HEK293 (cell line): ENCODE results near the gene DOK4.

Source experiments
- CTCF ChIA-PET: fragments of 350-600 bp; formaldehyde crosslinking; extraction: SDS; loops from one replicate; lab custom pipeline; 2021; ENCODE audit warnings: antibody characterized with exemption; lab: Yijun Ruan, JAX
- POLR2A ChIA-PET: fragments of 300-600 bp; formaldehyde crosslinking; extraction: SDS; loops from one replicate; lab custom pipeline; 2020; ENCODE audit warnings: antibody characterized with exemption, inconsistent platforms; lab: Yijun Ruan, JAX
- H3K27ac ChIP-seq: fragments of 200-500 bp; sonication (Bioruptor generic); 2 replicates; pipeline ENCODE4 v1.5.1; 2014; ENCODE audit warnings: low read depth, low read length, control low read depth, inconsistent platforms; ENCODE audit errors: extremely low read depth
- H3K36me3 ChIP-seq, 2 experiments: fragments of 200-500 bp in 1 of 2; sonication (Bioruptor generic) in 1 of 2; 1 replicate in 1 of 2; 2 replicates in 1 of 2; pipeline ENCODE4 v1.5.1; 2014 to 2017; ENCODE audit warnings: inconsistent platforms in 2 of 2, low read length in 2 of 2; ENCODE audit not compliant: control insufficient read depth in 2 of 2, insufficient read depth in 1 of 2
- H3K4me1 ChIP-seq: fragments of 200-500 bp; sonication (Bioruptor generic); 2 replicates; pipeline ENCODE4 v1.5.1; 2014; ENCODE audit warnings: mild to moderate bottlenecking, low read length, inconsistent platforms; ENCODE audit not compliant: control insufficient read depth, insufficient read depth
- H3K4me3 ChIP-seq: 2 replicates; pipeline ENCODE4 v1.5.1; 2011; ENCODE audit warnings: low read depth, mild to moderate bottlenecking, control low read depth, low read length, moderate library complexity
- H3K9me3 ChIP-seq: fragments of 200-500 bp; sonication (Bioruptor generic); 2 replicates; pipeline ENCODE4 v1.5.1; 2014; ENCODE audit warnings: low read depth, low read length, inconsistent platforms; ENCODE audit not compliant: control insufficient read depth, insufficient read depth
- ELK4 ChIP-seq: IDR thresholded peaks from 2 replicates; pipeline ENCODE4 v1.6.1; 2011; ENCODE audit warnings: mild to moderate bottlenecking, low read depth, low read length, borderline replicate concordance
- GFI1B ChIP-seq: fragments of 450-650 bp; formaldehyde crosslinking; IDR thresholded peaks from 2 replicates; pipeline ENCODE4 v1.5.1; 2016; ENCODE audit warnings: missing biosample characterization, missing genetic modification characterization
- PRDM1 ChIP-seq: fragments of 450-650 bp; formaldehyde crosslinking; IDR thresholded peaks from 2 replicates; pipeline ENCODE4; 2016; ENCODE audit warnings: missing biosample characterization, missing genetic modification characterization
- SCRT2 ChIP-seq: fragments of 450-650 bp; formaldehyde crosslinking; IDR thresholded peaks from 2 replicates; pipeline ENCODE4 v1.5.1; 2016; ENCODE audit warnings: missing biosample characterization, missing genetic modification characterization
- YY1 ChIP-seq: fragments of 450-650 bp; formaldehyde crosslinking; IDR thresholded peaks from 2 replicates; pipeline ENCODE4 v1.5.1; 2018; ENCODE audit warnings: missing biosample characterization, missing genetic modification characterization
- ZBTB11 ChIP-seq: fragments of 450-650 bp; formaldehyde crosslinking; conservative IDR thresholded peaks from 2 replicates; pipeline ENCODE4 v1.5.1; 2016; ENCODE audit warnings: low read depth, missing biosample characterization, missing genetic modification characterization
- ZBTB8A ChIP-seq: fragments of 450-650 bp; formaldehyde crosslinking; IDR thresholded peaks from 2 replicates; pipeline ENCODE4 v1.5.1; 2016; ENCODE audit warnings: missing biosample characterization, missing genetic modification characterization
- ZFP41 ChIP-seq: fragments of 450-650 bp; formaldehyde crosslinking; IDR thresholded peaks from 2 replicates; pipeline ENCODE4 v1.5.1; 2016; ENCODE audit warnings: missing biosample characterization, missing genetic modification characterization, borderline replicate concordance
- ZNF138 ChIP-seq: fragments of 450-650 bp; formaldehyde crosslinking; IDR thresholded peaks from 2 replicates; pipeline ENCODE4 v1.5.1; 2016; ENCODE audit warnings: missing biosample characterization, missing genetic modification characterization, borderline replicate concordance
- ZNF169 ChIP-seq: fragments of 450-650 bp; formaldehyde crosslinking; IDR thresholded peaks from 2 replicates; pipeline ENCODE4 v1.5.1; 2016; ENCODE audit warnings: missing biosample characterization, missing genetic modification characterization
- ZNF19 ChIP-seq: fragments of 450-650 bp; formaldehyde crosslinking; IDR thresholded peaks from 2 replicates; pipeline ENCODE4; 2016; ENCODE audit warnings: missing biosample characterization, missing genetic modification characterization, low read depth
- ZNF366 ChIP-seq: fragments of 450-650 bp; formaldehyde crosslinking; conservative IDR thresholded peaks from 2 replicates; pipeline ENCODE4 v1.5.1; 2016; ENCODE audit warnings: missing biosample characterization, missing genetic modification characterization
- ZNF404 ChIP-seq: fragments of 450-650 bp; formaldehyde crosslinking; IDR thresholded peaks from 2 replicates; pipeline ENCODE4 v1.5.1; 2017; ENCODE audit warnings: missing biosample characterization, missing genetic modification characterization
- ZNF48 ChIP-seq: fragments of 450-650 bp; formaldehyde crosslinking; IDR thresholded peaks from 2 replicates; pipeline ENCODE4 v1.5.1; 2016; ENCODE audit warnings: missing biosample characterization, missing genetic modification characterization
- ZNF585B ChIP-seq: fragments of 450-650 bp; formaldehyde crosslinking; IDR thresholded peaks from 2 replicates; pipeline ENCODE4 v1.5.1; 2016; ENCODE audit warnings: missing biosample characterization, missing genetic modification characterization
- ZNF707 ChIP-seq: fragments of 450-650 bp; formaldehyde crosslinking; IDR thresholded peaks from 2 replicates; pipeline ENCODE4 v1.5.1; 2016; ENCODE audit warnings: missing biosample characterization, missing genetic modification characterization
- TF ChIP-seq, protein P1 (sequence below): fragments of 450-650 bp; formaldehyde crosslinking; IDR thresholded peaks from 2 replicates; pipeline ENCODE4 v1.5.1; 2016; ENCODE audit warnings: missing biosample characterization, missing genetic modification characterization

The DOK4 gene

DNA sequence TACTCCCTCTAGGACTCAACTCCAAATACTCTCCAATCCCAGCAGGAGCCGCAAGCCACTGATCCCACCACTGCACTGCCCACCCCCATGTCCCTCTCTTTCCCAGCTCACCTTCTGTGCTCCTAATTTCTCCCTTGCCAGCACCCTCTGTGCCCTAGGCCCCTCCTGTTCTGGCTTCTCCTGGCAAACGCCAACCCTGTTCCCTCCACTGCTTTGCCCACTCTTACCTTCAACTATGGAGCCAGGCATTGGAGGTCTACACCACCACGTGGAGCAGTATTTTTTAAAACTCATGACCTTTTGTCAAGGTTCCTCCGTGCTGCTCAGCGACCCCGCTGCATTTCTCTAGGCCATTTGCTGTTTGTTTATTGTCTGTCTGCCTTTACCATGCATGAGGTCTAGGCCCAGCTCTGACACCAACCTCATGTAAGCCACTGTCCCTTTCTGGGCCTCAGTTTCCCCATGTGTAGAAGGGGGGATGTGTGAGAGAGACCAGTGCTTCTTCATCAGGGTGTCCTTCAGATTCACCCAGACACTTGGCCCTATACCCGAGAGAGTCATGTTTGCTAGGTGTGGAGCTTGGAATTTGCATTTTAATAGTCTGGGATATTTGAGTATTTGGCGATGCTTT, 45.5 kb upstream of the DOK4 start:
- H3K9me3 ChIP-seq = no peaks in the 10 kb centered on the region
- peaks cover 15% of the 10 kb centered on the region for H3K4me1 ChIP-seq
- peaks cover 0 to 4% of the 10 kb centered on the region in 2 experiments; a peak in 1 of 3 replicates for H3K36me3 ChIP-seq
- no peak for TF ChIP-seq YY1
- TF ChIP-seq, all 188 proteins: peak for 0
- POLR2A ChIA-PET = no interaction called here
- no peak overlapping the region for H3K4me3 ChIP-seq
- no peak overlapping the region for H3K27ac ChIP-seq
- CTCF ChIA-PET = interaction anchor here (0.6 to 2.1 kb wide), 4 partner anchors 12 to 120 kb away, joined by 3 to 7 read pairs (median 6); no protein-coding TSS in a partner anchor

- peaks cover 0 to 4% of the 10 kb centered on the region in 2 experiments; a peak in 1 of 3 replicates for H3K36me3 ChIP-seq
- H3K4me3 ChIP-seq = no peak overlapping the region
- no peak for TF ChIP-seq ZNF48 (tag by site-specific recombination)
- TF ChIP-seq GFI1B (tag by site-specific recombination) = no peak
- TF ChIP-seq ELK4 = no peak
- TF ChIP-seq ZNF19 (tag by site-specific recombination) = no peak
- no peak for TF ChIP-seq ZBTB8A (tag by site-specific recombination)
- H3K9me3 ChIP-seq = no peaks in the 10 kb centered on the region
- ChIA-PET POLR2A (no interaction called here), CTCF (interaction anchor here (0.6 to 2.1 kb wide), 3 partner anchors 12 to 17 kb away, joined by 5 to 7 read pairs (median 7); no protein-coding TSS in a partner anchor)
- H3K4me1 ChIP-seq = peaks cover 15% of the 10 kb centered on the region
- H3K27ac ChIP-seq = no peak overlapping the region
Measured at GRCh38 chr16:57531253-57531575, 44.9 kb upstream of the DOK4 start.

DNA sequence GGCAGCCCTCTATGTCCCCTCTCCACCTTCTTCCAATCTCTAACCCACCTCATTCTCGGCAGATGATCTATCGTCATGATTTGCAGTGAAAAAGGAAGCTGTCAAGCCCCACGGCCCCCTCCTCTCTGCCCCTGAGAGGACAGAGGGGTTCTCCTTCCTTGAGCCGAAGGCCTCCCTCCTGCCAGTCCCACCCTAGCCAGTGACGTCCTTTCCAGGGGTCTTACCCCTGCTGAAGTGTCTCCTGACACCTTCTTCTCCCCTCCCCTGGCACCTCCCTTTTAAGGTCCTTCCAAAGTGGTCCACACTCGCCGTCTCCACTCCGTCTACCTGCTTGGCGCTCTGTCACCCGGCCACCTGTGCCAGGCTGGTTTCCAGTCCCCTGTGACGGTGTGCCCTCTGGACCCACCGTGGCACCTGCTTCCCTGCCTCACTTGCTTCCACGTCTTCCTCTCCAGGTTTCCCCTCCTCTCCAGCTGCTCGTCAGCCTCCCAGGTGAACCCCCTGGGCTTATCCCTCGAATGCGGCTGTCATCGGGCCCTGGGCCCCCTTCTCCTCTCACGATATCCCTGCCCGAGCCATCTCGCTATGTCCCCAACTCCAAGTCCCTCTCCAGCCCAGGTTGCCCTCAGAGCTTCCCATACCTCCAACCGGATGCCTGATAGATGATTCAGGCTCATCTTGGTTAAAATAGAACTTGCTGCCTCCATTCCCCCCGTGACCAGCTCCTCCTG, 44.4 kb upstream of the DOK4 start:
- TF ChIP-seq ZNF366 (tag by site-specific recombination) = no peak
- TF ChIP-seq ZNF585B (tag by site-specific recombination) = no peak
- no peak for TF ChIP-seq ZNF404 (tag by site-specific recombination)
- TF ChIP-seq ZNF138 (tag by site-specific recombination) = no peak
- no peak for TF ChIP-seq SCRT2 (tag by site-specific recombination)
- no peak for TF ChIP-seq ZNF169 (tag by site-specific recombination)
- no peak for TF ChIP-seq ZBTB11 (tag by site-specific recombination)
- no peak for TF ChIP-seq ZFP41 (tag by site-specific recombination)
- TF ChIP-seq ZNF707 (tag by site-specific recombination) = no peak
- no peak for TF ChIP-seq PRDM1 (tag by site-specific recombination)
- TF ChIP-seq, protein P1, sequence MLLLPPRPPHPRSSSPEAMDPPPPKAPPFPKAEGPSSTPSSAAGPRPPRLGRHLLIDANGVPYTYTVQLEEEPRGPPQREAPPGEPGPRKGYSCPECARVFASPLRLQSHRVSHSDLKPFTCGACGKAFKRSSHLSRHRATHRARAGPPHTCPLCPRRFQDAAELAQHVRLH (tag by site-specific recombination) = no peak
- TF ChIP-seq GFI1B (tag by site-specific recombination) = no peak
- TF ChIP-seq, all 188 proteins: peak for 0
- H3K9me3 ChIP-seq = no peaks in the 10 kb centered on the region
- H3K4me3 ChIP-seq = no peak overlapping the region
- H3K27ac ChIP-seq = no peak overlapping the region
- POLR2A ChIA-PET = no interaction called here
- H3K4me1 ChIP-seq = peaks cover 15% of the 10 kb centered on the region
- H3K36me3 ChIP-seq = peaks cover 0 to 4% of the 10 kb centered on the region in 2 experiments; a peak in 1 of 3 replicates
- CTCF ChIA-PET = interaction anchor here (0.6 to 2.1 kb wide), 4 partner anchors 11 to 112 kb away, joined by 4 to 7 read pairs (median 6); no protein-coding TSS in a partner anchor
